HTERT RPE-1 (cell line): ENCODE measurements around the gene MAGI1.
"Not testable (repeated sequence)": the region's sequence is repeated elsewhere in the genome, so short reads cannot be mapped to it uniquely, and the experiment has no call there.

ENCODE experiments used
- in situ Hi-C: fragments of 300-500 bp; cut with MboI; formaldehyde crosslinking; loops from 4 replicates; pipeline ENCODE4 v1.14.3; 2020; ENCODE audit warnings: low sequenced_read_pairs

Gene MAGI1

DNA sequence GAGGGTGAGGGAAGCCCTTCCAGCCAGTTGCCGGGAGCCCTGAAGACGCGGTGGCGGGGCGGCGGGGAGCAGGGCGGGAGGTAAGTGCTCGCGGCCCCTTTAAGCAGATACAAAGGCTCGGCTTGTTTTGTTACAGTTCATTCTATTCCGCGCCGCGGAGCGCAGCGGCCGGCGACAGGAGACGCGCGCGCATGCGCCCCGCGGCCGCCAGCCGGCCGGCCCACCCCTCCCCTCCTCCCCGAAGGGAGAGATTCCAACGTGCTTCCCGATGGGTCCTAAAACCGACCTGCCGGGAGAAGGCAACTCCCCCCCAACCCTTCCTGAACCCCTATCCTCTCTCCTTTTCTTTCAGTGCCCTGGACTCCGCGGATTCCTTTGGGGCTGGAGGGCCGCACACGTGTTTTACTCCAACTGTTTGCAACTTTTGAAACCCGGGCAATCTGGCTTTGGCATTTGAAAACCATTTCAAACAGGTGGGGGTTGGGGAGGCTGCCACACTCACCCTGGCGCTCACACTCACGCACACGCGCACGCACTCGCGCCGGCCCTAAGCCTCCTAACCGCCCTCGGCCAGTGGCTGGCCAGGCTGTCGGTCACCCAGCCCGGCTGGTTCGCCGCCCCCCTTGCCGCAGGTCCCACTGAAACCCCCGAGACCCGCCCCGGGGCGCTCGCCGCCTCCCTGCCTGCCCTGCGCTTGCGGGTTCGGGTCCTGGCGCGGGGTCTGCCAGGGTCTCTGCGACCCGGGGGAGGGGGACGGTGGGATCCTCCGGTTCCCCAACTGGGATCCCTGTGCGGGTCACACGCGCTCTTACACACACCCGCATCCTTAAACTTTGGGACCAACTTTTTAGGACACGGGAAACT is at the start of gene MAGI1:
Gene MAGI1, minus strand, starts transcription at position 193 of the 864 bp plus-strand sequence. CDS start 610 bp downstream, outside the sequence.
- in situ Hi-C loops, result no loop called here

- in situ Hi-C loops, result no loop called here
These were observed 45.1 kb upstream of the MAGI1 start for GRCh38 chr3:66083784-66084213.

GRCh38 chr3:66083096-66083678 is 44.5 kb upstream of the MAGI1 start:
- in situ Hi-C loops, result no loop called here

GRCh38 chr3:66082679-66083078 is 44.0 kb upstream of the MAGI1 start:
- in situ Hi-C loops, result no loop called here

DNA sequence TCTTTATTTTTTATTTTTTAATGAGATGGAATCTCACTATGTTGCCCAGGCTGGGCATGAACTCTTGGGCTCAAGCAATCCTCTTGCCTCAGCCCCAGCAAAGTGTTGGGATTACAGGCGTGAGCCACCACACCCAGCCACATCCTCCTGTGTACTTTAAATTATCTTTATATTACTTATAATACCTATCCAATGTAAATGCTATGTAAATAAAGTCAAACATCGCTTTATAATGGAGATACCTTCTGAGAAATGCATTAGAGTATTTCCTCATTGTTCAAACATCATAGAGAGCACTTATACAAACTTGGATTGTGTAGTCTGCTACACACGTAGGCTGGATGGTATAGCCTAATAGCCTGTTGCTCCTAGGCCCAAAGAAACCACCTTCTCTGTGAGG is 41.4 kb upstream of the MAGI1 start:
- in situ Hi-C loops, result no loop called here

- in situ Hi-C loops, result no loop called here
These were observed 39.3 kb upstream of the MAGI1 start for GRCh38 chr3:66077973-66078372.

GRCh38 chr3:66076861-66077470 is 38.2 kb upstream of the MAGI1 start:
- in situ Hi-C loops, result no loop called here

DNA sequence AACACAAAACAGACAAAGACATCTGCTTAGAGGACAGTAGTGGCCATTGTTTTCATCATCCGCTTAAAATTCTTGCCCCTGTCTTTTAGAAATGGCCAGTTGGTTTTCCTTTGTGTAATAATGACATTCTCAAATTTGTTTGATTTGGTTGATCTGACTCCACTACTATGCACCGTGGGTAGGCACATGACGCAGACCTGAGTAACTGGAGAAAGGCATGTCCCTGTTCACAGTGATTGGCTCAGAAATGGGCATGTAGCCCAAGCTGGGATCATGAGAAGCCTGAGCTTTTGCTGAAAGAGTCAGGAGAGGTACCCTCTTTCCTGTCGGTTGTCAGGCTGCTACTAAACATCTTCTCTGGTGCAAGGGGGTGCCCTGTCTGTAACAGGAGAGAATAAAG is 36.6 kb upstream of the MAGI1 start:
- in situ Hi-C loops, result no loop called here

DNA sequence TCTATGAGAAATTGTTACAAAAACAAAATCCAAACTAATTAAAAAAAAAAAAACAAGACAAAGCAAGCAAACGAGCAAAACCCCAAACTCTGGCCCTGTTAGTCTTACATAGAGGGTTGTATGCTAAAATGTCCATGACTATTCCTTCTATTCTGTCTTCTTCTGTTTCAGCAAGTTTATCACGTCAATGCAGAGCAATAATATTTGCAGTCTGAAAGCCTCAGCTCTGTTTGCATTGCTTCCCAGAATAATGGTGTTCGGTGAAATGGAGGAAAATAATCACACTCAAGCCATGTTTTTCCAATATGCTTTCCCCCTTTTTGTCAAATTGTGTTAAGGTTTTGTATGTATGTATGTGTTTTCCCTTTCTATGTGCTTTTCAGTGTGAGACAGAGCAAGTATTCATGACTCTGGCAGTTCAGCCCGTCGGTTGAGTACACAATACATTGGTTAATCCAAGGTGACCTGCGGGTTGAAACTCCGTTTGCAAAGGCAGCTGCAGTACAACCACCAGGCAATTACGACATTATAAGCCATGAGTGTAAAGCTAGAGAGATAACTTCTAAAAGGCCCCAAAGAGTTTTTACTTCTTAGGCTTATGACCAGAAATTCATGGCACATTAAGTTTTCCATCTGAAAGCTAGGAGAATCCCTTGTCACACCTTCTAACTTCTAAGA is 34.9 kb upstream of the MAGI1 start:
- in situ Hi-C loops, result no loop called here

GRCh38 chr3:66068255-66068654 is 29.5 kb upstream of the MAGI1 start:
- in situ Hi-C loops, result no loop called here

GRCh38 chr3:66066963-66067617 is 28.4 kb upstream of the MAGI1 start:
- in situ Hi-C loops, result no loop called here

DNA sequence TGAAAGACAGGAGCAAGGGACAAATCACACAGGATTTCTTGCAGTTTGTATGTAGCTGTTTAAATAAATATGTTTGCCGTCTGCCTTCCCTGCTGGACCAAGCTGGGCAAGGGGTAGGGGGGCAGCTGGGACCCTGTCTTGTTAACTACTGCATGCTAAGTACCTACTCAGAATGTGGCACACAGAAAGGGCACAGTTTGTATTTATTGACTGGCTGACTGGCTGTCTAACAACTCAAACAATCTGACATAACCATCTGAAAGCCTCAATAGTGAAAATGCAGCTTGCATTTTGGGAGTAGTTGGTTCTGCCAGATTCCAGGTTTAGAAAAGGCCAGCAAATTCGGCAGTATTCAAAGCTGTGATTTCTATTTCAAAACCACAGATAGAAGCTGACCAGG is 16.6 kb upstream of the MAGI1 start:
- in situ Hi-C loops, result no loop called here

DNA sequence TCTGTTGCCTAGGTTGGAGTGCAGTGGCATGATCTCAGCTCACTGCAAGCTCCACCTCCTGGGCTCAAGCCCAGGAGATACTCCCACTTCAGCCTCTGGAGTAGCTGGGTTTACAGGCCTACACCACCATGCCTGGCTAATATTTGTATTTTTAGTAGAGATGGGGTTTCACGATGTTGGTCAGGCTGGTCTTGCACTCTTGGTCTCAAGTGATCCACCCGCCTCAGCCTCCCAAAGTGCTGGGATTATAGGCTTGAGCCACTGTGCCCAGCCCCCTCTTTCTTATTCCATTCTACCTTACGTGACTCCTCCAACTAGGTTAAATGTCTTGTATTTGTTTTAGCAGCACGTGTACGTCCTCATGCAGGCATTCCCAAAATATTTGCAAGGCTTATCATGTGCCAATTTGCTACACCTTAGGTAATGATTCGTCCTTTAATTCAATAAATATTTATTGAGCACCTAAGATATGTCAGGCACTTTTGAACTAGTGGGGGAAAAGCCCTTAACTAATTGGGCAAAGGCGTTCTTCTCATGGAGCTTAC is 14.9 kb upstream of the MAGI1 start:
- in situ Hi-C loops, result no loop called here

GRCh38 chr3:66052721-66053549 is 14.2 kb upstream of the MAGI1 start:
- in situ Hi-C loops, result no loop called here

DNA sequence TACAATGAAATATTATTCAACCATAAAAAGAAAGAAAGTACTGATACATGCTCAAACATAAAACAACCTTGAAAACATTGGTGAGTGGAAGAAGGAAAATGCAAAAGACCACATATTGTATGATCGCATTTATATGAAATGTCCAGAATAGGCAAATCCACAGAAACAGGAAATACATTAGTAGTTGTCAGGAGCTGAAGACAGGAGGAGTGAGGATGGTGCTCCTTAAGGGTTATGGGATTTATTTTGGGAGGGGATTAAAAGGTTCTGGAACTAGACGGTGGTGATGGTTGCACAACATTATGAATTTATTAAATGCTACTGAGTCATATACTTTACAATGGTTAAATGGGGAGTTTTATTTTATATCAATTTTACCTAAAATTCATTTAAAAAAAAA is 12.1 kb upstream of the MAGI1 start:
- in situ Hi-C loops, result no loop called here

- in situ Hi-C loops, result no loop called here
These were observed 9.3 kb upstream of the MAGI1 start for GRCh38 chr3:66048051-66048395.

GRCh38 chr3:66047311-66048050 is 8.8 kb upstream of the MAGI1 start:
- in situ Hi-C loops, result no loop called here

DNA sequence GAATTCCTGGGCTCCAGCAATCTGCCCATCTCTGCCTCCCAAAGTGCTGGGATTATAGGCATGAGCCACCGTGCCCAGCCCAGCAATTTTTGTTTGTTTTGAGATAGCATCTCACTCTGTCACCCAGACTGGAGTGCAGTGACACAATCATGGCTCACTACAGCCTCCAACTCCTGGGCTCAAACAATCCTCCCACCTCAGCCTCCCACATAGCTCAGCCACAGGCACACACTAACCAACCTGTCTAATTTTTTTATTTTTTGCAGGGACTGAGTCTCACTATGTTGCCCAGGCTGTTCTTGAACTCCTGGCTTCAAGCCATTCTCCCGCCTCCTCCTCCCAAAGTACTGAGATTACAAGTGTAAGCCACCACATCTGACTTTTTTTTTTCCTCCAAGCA is 7.6 kb upstream of the MAGI1 start:
- in situ Hi-C loops, result not testable (repeated sequence)

DNA sequence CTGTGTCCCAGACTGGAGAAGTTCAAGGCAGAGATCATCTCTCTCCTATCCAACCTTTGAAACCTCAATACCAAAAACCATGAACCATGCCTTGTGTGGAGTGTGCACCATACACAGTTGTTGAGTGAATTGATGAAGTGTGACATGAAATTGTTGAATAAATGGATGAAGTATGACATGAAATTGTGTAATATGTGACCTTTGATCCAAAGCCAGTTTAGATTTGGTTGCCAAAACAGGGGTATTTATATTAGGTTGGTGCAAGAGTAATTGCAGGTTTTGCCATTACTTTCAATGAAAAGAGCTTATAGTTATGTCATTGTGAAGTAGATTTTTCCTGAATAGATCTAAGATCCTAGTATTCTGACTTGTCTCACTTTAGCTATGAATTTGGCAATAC is 3.1 kb upstream of the MAGI1 start:
- in situ Hi-C loops, result no loop called here
